Esophagus (tissue), 2 donors: ENCODE data around the gene HOXB1. TPM values are rescaled to one million over a fixed set of nuclear protein-coding genes. Genes with fewer than 3 reads are reported as not detected.
"Not testable (repeated sequence)": the region's sequence is repeated elsewhere in the genome, so short reads cannot be mapped to it uniquely, and the experiment has no call there.

Experiments used
- H3K27ac ChIP-seq, 2 donors: one replicate each; pipeline ENCODE4 v1.5.1; 2013; ENCODE audit warnings: low read depth in 2 of 2, mild to moderate bottlenecking in 2 of 2, inconsistent platforms in 1 of 2, low read length in 1 of 2, moderate library complexity in 1 of 2
- H3K27me3 ChIP-seq, 2 donors: one replicate each; pipeline ENCODE4 v1.6.1; 2013; ENCODE audit warnings: low read length in 2 of 2, control low read depth in 1 of 2, mild to moderate bottlenecking in 1 of 2; ENCODE audit not compliant: insufficient read depth in 2 of 2, control insufficient read depth in 1 of 2
- H3K36me3 ChIP-seq, 2 donors: one replicate each; pipeline ENCODE4 v1.6.1; 2013; ENCODE audit warnings: low read length in 1 of 2; ENCODE audit not compliant: control insufficient read depth in 2 of 2, insufficient read depth in 2 of 2
- H3K4me1 ChIP-seq, 2 donors: one replicate each; pipeline ENCODE4 v1.6.1; 2013; ENCODE audit warnings: low read length in 1 of 2; ENCODE audit not compliant: control insufficient read depth in 2 of 2, insufficient read depth in 2 of 2
- H3K4me3 ChIP-seq, 2 donors: one replicate each; pipeline ENCODE4 v1.5.1; 2013; ENCODE audit warnings: low read length in 2 of 2, mild to moderate bottlenecking in 2 of 2, low read depth in 1 of 2, moderate library complexity in 1 of 2
- H3K9me3 ChIP-seq, 2 donors: one replicate each; pipeline ENCODE4 v1.6.1; 2013; ENCODE audit warnings: mild to moderate bottlenecking in 2 of 2, low read depth in 1 of 2, low read length in 1 of 2, moderate library complexity in 1 of 2; ENCODE audit not compliant: control insufficient read depth in 2 of 2, insufficient read depth in 1 of 2
- WGBS, 2 donors: extraction: QIAGEN DNeasy Blood & Tissue Kit; methylation state at CpG; one replicate each; pipeline ENCODE4 v1.1.7; 2013; 5-methylcytosine and 5-hydroxymethylcytosine counted together
- polyA plus RNA-seq, 2 donors: library from polyadenylated mRNA; stranded (reverse); fragments of 200-250 nt; gene quantifications; one replicate each; pipeline ENCODE4 v1.2.3, GENCODE V29; 2013
- donor health status: healthy with polysubstance abuse.
- donor health status: Bipolar disorder and iron deficiency.

The HOXB1 gene
- polyA plus RNA-seq, 2 donors: 0.29 to 1.0 TPM

GRCh38 chr17:48513666-48514455, 16.9 kb downstream of the HOXB1 start:
- Histone ChIP-seq H3K36me3 (no peaks in the 10 kb centered on the region), H3K27me3 (no peaks in the 10 kb centered on the region), H3K4me1 (no peaks in the 10 kb centered on the region), H3K4me3 (no peak overlapping the region), H3K27ac (no peak overlapping the region), H3K9me3 (no peaks in the 10 kb centered on the region)
- WGBS, 2 donors: 63 to 88% methylated on average over 6 of the region's 6 CpGs

- H3K27ac ChIP-seq: no peak overlapping the region
- H3K9me3 ChIP-seq: no peaks in the 10 kb centered on the region
- 57 to 70% methylated on average over 7 of the region's 7 CpGs for WGBS, 2 donors
- H3K4me1 ChIP-seq: no peaks in the 10 kb centered on the region
- no peak overlapping the region for H3K4me3 ChIP-seq
- no peaks in the 10 kb centered on the region for H3K36me3 ChIP-seq
- no peaks in the 10 kb centered on the region for H3K27me3 ChIP-seq
Measured at GRCh38 chr17:48513097-48513496, 17.7 kb downstream of the HOXB1 start.

- H3K4me3 ChIP-seq: no peak overlapping the region
- H3K4me1 ChIP-seq: no peaks in the 10 kb centered on the region
- H3K36me3 ChIP-seq: no peaks in the 10 kb centered on the region
- WGBS, 2 donors: 62 to 70% methylated on average over 7 of the region's 7 CpGs
- H3K27me3 ChIP-seq: no peaks in the 10 kb centered on the region
- no peaks in the 10 kb centered on the region for H3K9me3 ChIP-seq
- no peak overlapping the region for H3K27ac ChIP-seq
Measured at GRCh38 chr17:48510761-48511604, 19.8 kb downstream of the HOXB1 start.

GRCh38 chr17:48510381-48510760, 20.4 kb downstream of the HOXB1 start:
- Histone ChIP-seq H3K4me1 (no peaks in the 10 kb centered on the region), H3K9me3 (no peaks in the 10 kb centered on the region), H3K4me3 (no peak overlapping the region), H3K36me3 (no peaks in the 10 kb centered on the region), H3K27ac (no peak overlapping the region), H3K27me3 (no peaks in the 10 kb centered on the region)
- 87 to 91% methylated on average over 2 of the region's 2 CpGs for WGBS, 2 donors

- H3K36me3 ChIP-seq, H3K9me3 ChIP-seq, H3K27me3 ChIP-seq, H3K4me1 ChIP-seq, H3K27ac ChIP-seq, H3K4me3 ChIP-seq: not testable (repeated sequence)
- 98% methylated on average over 7 of the region's 7 CpGs for WGBS, 2 donors
Measured at GRCh38 chr17:48509708-48510107, 21.1 kb downstream of the HOXB1 start.

- Histone ChIP-seq H3K9me3 (no peaks in the 10 kb centered on the region), H3K4me1 (no peaks in the 10 kb centered on the region), H3K27ac (no peak overlapping the region), H3K36me3 (no peaks in the 10 kb centered on the region), H3K4me3 (no peak overlapping the region), H3K27me3 (no peaks in the 10 kb centered on the region)
- 83 to 86% methylated on average over 5 of the region's 5 CpGs for WGBS, 2 donors
Measured at GRCh38 chr17:48506246-48506645, 24.6 kb downstream of the HOXB1 start.

GRCh38 chr17:48505788-48506187, 25.0 kb downstream of the HOXB1 start:
- Histone ChIP-seq H3K27me3 (no peaks in the 10 kb centered on the region), H3K36me3 (no peaks in the 10 kb centered on the region), H3K4me1 (no peaks in the 10 kb centered on the region), H3K4me3 (no peak overlapping the region), H3K9me3 (no peaks in the 10 kb centered on the region), H3K27ac (no peak overlapping the region)
- 26 to 48% methylated on average over 1 of the region's 1 CpG for WGBS, 2 donors

- Histone ChIP-seq H3K4me1 (no peaks in the 10 kb centered on the region), H3K4me3 (no peak overlapping the region), H3K27ac (no peak overlapping the region), H3K36me3 (no peaks in the 10 kb centered on the region), H3K9me3 (no peaks in the 10 kb centered on the region), H3K27me3 (no peaks in the 10 kb centered on the region)
- WGBS, 2 donors: 87 to 88% methylated on average over 2 of the region's 2 CpGs
Measured at GRCh38 chr17:48504953-48505352, 25.9 kb downstream of the HOXB1 start.

GRCh38 chr17:48503747-48504146, 27.1 kb downstream of the HOXB1 start:
- 73 to 86% methylated on average over 5 of the region's 5 CpGs for WGBS, 2 donors
- Histone ChIP-seq H3K27ac (no peak overlapping the region), H3K36me3 (no peaks in the 10 kb centered on the region), H3K9me3 (no peaks in the 10 kb centered on the region), H3K27me3 (no peaks in the 10 kb centered on the region), H3K4me1 (no peaks in the 10 kb centered on the region), H3K4me3 (no peak overlapping the region)
